GM18520 (cell line): Measurements from ENCODE around the gene FAM193A.
A peak's percentile ranks its signal among the peaks of the same experiment; 100 is the strongest.
"Not testable (repeated sequence)": the region's sequence is repeated elsewhere in the genome, so short reads cannot be mapped to it uniquely, and the experiment has no call there.

Experiments
- ATAC-seq: cut with Tn5 transposase; IDR thresholded peaks from one replicate; pipeline ENCODE4 v1.9.1; 2021; ENCODE audit not compliant: unreplicated experiment

The FAM193A gene

GRCh38 chr4:2744576-2745270 lies 208.3 kb downstream of the FAM193A start:
- ATAC-seq = no peak

GRCh38 chr4:2745516-2745915 lies 209.1 kb downstream of the FAM193A start:
- ATAC-seq = no peak

GRCh38 chr4:2745981-2746806 lies 209.7 kb downstream of the FAM193A start:
- peak; percentile 76 for ATAC-seq

GRCh38 chr4:2746891-2747695 lies 210.6 kb downstream of the FAM193A start:
- no peak for ATAC-seq

GRCh38 chr4:2750719-2751605 lies 214.5 kb downstream of the FAM193A start:
- ATAC-seq = no peak

GRCh38 chr4:2753436-2753835 lies 217.0 kb downstream of the FAM193A start:
- ATAC-seq = no peak

GRCh38 chr4:2754848-2755819 lies 218.7 kb downstream of the FAM193A start:
- ATAC-seq = no peak

GRCh38 chr4:2755821-2756690 lies 219.6 kb downstream of the FAM193A start, which contains the start of gene TNIP2:
TSS of gene TNIP2 (minus strand) at chr4:2756336. CDS start at chr4:2756289, 47 bp downstream.
- peak; percentile 51 for ATAC-seq

- no peak for ATAC-seq
These were observed 220.4 kb downstream of the FAM193A start for GRCh38 chr4:2756691-2757350.

- no peak for ATAC-seq
These were observed 221.0 kb downstream of the FAM193A start for GRCh38 chr4:2757426-2757825.

- no peak for ATAC-seq
These were observed 224.8 kb downstream of the FAM193A start for GRCh38 chr4:2761035-2761923.

GRCh38 chr4:2762048-2762447 lies 225.6 kb downstream of the FAM193A start:
- ATAC-seq = no peak

- not testable (repeated sequence) for ATAC-seq
These were observed 226.3 kb downstream of the FAM193A start for GRCh38 chr4:2762486-2763370.

- no peak for ATAC-seq
These were observed 227.1 kb downstream of the FAM193A start for GRCh38 chr4:2763511-2763967.

- ATAC-seq = no peak
These were observed 229.5 kb downstream of the FAM193A start for GRCh38 chr4:2765832-2766526.
